NOMO-1 treated with DMSO at 0.1 percent for 48 hours (cell line): ENCODE results near the gene PRKAR2B.
"Not testable (repeated sequence)": the region's sequence is repeated elsewhere in the genome, so short reads cannot be mapped to it uniquely, and the experiment has no call there.

Experiments
- DNase-seq: peaks from one replicate; lab custom pipeline; 2025; ENCODE audit not compliant: unreplicated experiment; lab: John Stamatoyannopoulos, UW

Gene PRKAR2B

GRCh38 chr7:107151538-107151937 lies 107.0 kb downstream of the PRKAR2B start:
- DNase-seq: no peak

- no peak for DNase-seq
Measured at GRCh38 chr7:107152011-107152410, 107.5 kb downstream of the PRKAR2B start.

- DNase-seq: no peak
Measured at GRCh38 chr7:107154826-107155225, 110.3 kb downstream of the PRKAR2B start.

- DNase-seq: not testable (repeated sequence)
Measured at GRCh38 chr7:107155726-107156125, 111.2 kb downstream of the PRKAR2B start.

GRCh38 chr7:107157091-107157490 lies 112.6 kb downstream of the PRKAR2B start:
- no peak for DNase-seq

- no peak for DNase-seq
Measured at GRCh38 chr7:107158028-107158427, 113.5 kb downstream of the PRKAR2B start.

- DNase-seq: no peak
Measured at GRCh38 chr7:107160389-107160788, 115.9 kb downstream of the PRKAR2B start.

GRCh38 chr7:107161415-107161814 lies 116.9 kb downstream of the PRKAR2B start:
- no peak for DNase-seq

GRCh38 chr7:107162475-107162874 lies 118.0 kb downstream of the PRKAR2B start:
- no peak for DNase-seq

GRCh38 chr7:107164092-107164491 lies 119.6 kb downstream of the PRKAR2B start:
- no peak for DNase-seq

GRCh38 chr7:107165341-107165740 lies 120.8 kb downstream of the PRKAR2B start:
- DNase-seq: peak; percentile 1

- no peak for DNase-seq
Measured at GRCh38 chr7:107166736-107167426, 122.4 kb downstream of the PRKAR2B start.

GRCh38 chr7:107167483-107168232 lies 123.2 kb downstream of the PRKAR2B start:
- DNase-seq: peak; percentile 57

GRCh38 chr7:107168233-107169119 lies 124.0 kb downstream of the PRKAR2B start, which contains the start of gene HBP1:
Gene HBP1 (plus strand): TSS chr7:107169003. CDS start chr7:107179894, 10,891 bp downstream.
- DNase-seq: peak; percentile 95

GRCh38 chr7:107169120-107170050 lies 124.9 kb downstream of the PRKAR2B start:
- DNase-seq: peak; percentile 79

GRCh38 chr7:107170051-107170915 lies 125.8 kb downstream of the PRKAR2B start:
- peak; percentile 7 for DNase-seq

GRCh38 chr7:107171496-107171895 lies 127.0 kb downstream of the PRKAR2B start:
- no peak for DNase-seq

- DNase-seq: no peak
Measured at GRCh38 chr7:107172276-107173032, 127.9 kb downstream of the PRKAR2B start.

- DNase-seq: no peak
Measured at GRCh38 chr7:107173191-107173590, 128.7 kb downstream of the PRKAR2B start.
